ENCODE data around the gene PRKACA. TPM values are rescaled to one million over a fixed set of nuclear protein-coding genes. Genes with fewer than 3 reads are reported as not detected.

PRKACA gene
- total and polyA plus RNA-seq, 2 experiments from 2014 or later = 5.3 to 37.4 TPM

GRCh38 chr19:14127929-14128509 is 10.5 kb upstream of the PRKACA start:
- Histone ChIP-seq H3F3A (ENCODE audit: insufficient read depth) (no peaks in the 10 kb centered on the region), H3K4me2 (ENCODE audit: unreplicated experiment) (no peak overlapping the region), H3K36me3 (ENCODE audit: low read depth) (no peaks in the 10 kb centered on the region), H2AFZ (no peak overlapping the region), H3K9me3 (ENCODE audit: low read depth) (no peaks in the 10 kb centered on the region), H3K9ac (no peak overlapping the region), H4K20me1 (ENCODE audit: insufficient read depth) (no peaks in the 10 kb centered on the region), H3K27me3 (replicated peaks; ENCODE audit: insufficient read depth) (no peaks in the 10 kb centered on the region), H3K4me3 (no peak overlapping the region), H3K79me2 (ENCODE audit: insufficient read depth) (no peaks in the 10 kb centered on the region), H3K4me1 (ENCODE audit: insufficient read depth) (no peaks in the 10 kb centered on the region), H3K27ac (no peak overlapping the region), H3K9me2 (ENCODE audit: insufficient read depth) (no peaks in the 10 kb centered on the region)
- 62 to 65% methylated on average over 4 of the region's 4 CpGs for WGBS, 2 experiments (ENCODE audit: low coverage in 1 of 2, low lambda C conversion rate in 2 of 2, missing lambda C conversion rate in 2 of 2)
- in situ Hi-C loops (cut with MboI) = no loop called here
- TF ChIP-seq EZH2 (IDR thresholded peaks at IDR 0.05; ENCODE audit: insufficient read depth, poor library complexity, severe bottlenecking) (no peak), EZH2phosphoT487 (IDR thresholded peaks at IDR 0.05; ENCODE audit: insufficient read depth, low read depth) (no peak)
- DNase-seq = no peak

- Histone ChIP-seq H3K4me1 (ENCODE audit: insufficient read depth) (no peaks in the 10 kb centered on the region), H3K79me2 (ENCODE audit: insufficient read depth) (no peaks in the 10 kb centered on the region), H3K27me3 (replicated peaks; ENCODE audit: insufficient read depth) (no peaks in the 10 kb centered on the region), H2AFZ (no peak overlapping the region), H3K9me3 (ENCODE audit: low read depth) (no peaks in the 10 kb centered on the region), H3K9ac (no peak overlapping the region), H3K4me2 (ENCODE audit: unreplicated experiment) (no peak overlapping the region), H3K36me3 (ENCODE audit: low read depth) (no peaks in the 10 kb centered on the region), H4K20me1 (ENCODE audit: insufficient read depth) (no peaks in the 10 kb centered on the region), H3F3A (ENCODE audit: insufficient read depth) (no peaks in the 10 kb centered on the region), H3K4me3 (no peak overlapping the region), H3K27ac (no peak overlapping the region), H3K9me2 (ENCODE audit: insufficient read depth) (no peaks in the 10 kb centered on the region)
- no peak for DNase-seq
- in situ Hi-C loops (cut with MboI) = no loop called here
- TF ChIP-seq EZH2 (IDR thresholded peaks at IDR 0.05; ENCODE audit: insufficient read depth, poor library complexity, severe bottlenecking) (no peak), EZH2phosphoT487 (IDR thresholded peaks at IDR 0.05; ENCODE audit: insufficient read depth, low read depth) (no peak)
- 85 to 86% methylated on average over 8 of the region's 8 CpGs for whole genome bisulfite sequencing, 2 experiments (ENCODE audit: low coverage in 1 of 2, low lambda C conversion rate in 2 of 2, missing lambda C conversion rate in 2 of 2)
These were observed 9.6 kb upstream of the PRKACA start for GRCh38 chr19:14127176-14127575.

GRCh38 chr19:14122924-14123323 is 5.4 kb upstream of the PRKACA start:
- TF ChIP-seq EZH2 (IDR thresholded peaks at IDR 0.05; ENCODE audit: insufficient read depth, poor library complexity, severe bottlenecking) (no peak), EZH2phosphoT487 (IDR thresholded peaks at IDR 0.05; ENCODE audit: insufficient read depth, low read depth) (no peak)
- Histone ChIP-seq H3K9me2 (ENCODE audit: insufficient read depth) (no peaks in the 10 kb centered on the region), H3K9me3 (ENCODE audit: low read depth) (no peaks in the 10 kb centered on the region), H4K20me1 (ENCODE audit: insufficient read depth) (no peaks in the 10 kb centered on the region), H3K36me3 (ENCODE audit: low read depth) (no peaks in the 10 kb centered on the region), H2AFZ (no peak overlapping the region), H3F3A (ENCODE audit: insufficient read depth) (peaks cover 12% of the 10 kb centered on the region), H3K79me2 (ENCODE audit: insufficient read depth) (no peaks in the 10 kb centered on the region), H3K9ac (no peak overlapping the region), H3K4me2 (ENCODE audit: unreplicated experiment) (no peak overlapping the region), H3K27me3 (replicated peaks; ENCODE audit: insufficient read depth) (no peaks in the 10 kb centered on the region), H3K4me1 (ENCODE audit: insufficient read depth) (peaks cover 9% of the 10 kb centered on the region), H3K27ac (no peak overlapping the region), H3K4me3 (no peak overlapping the region)
- DNase-seq = no peak
- 90 to 92% methylated on average over 6 of the region's 6 CpGs for WGBS, 2 experiments (ENCODE audit: low coverage in 1 of 2, low lambda C conversion rate in 2 of 2, missing lambda C conversion rate in 2 of 2)
- in situ Hi-C loops (cut with MboI) = no loop called here

- Histone ChIP-seq H3K9me3 (ENCODE audit: low read depth) (no peaks in the 10 kb centered on the region), H3F3A (ENCODE audit: insufficient read depth) (peaks cover 12% of the 10 kb centered on the region), H3K4me1 (ENCODE audit: insufficient read depth) (peaks cover 22% of the 10 kb centered on the region), H4K20me1 (ENCODE audit: insufficient read depth) (no peaks in the 10 kb centered on the region), H3K27me3 (replicated peaks; ENCODE audit: insufficient read depth) (no peaks in the 10 kb centered on the region), H3K79me2 (ENCODE audit: insufficient read depth) (peaks cover 19% of the 10 kb centered on the region), H2AFZ (no peak overlapping the region), H3K36me3 (ENCODE audit: low read depth) (no peaks in the 10 kb centered on the region), H3K4me3 (no peak overlapping the region), H3K9me2 (ENCODE audit: insufficient read depth) (no peaks in the 10 kb centered on the region), H3K4me2 (ENCODE audit: unreplicated experiment) (no peak overlapping the region), H3K27ac (no peak overlapping the region), H3K9ac (no peak overlapping the region)
- no peak for DNase-seq
- in situ Hi-C loops (cut with MboI) = no loop called here
- no peak for TF ChIP-seq EZH2 (IDR thresholded peaks at IDR 0.05; ENCODE audit: insufficient read depth, poor library complexity, severe bottlenecking)
- TF ChIP-seq EZH2phosphoT487 (IDR thresholded peaks at IDR 0.05; ENCODE audit: insufficient read depth, low read depth) = no peak
- WGBS, 2 experiments (ENCODE audit: low coverage in 1 of 2, low lambda C conversion rate in 2 of 2, missing lambda C conversion rate in 2 of 2) = 100% methylated on average over 6 to 7 of the region's 7 CpGs
These were observed 2.9 kb upstream of the PRKACA start for GRCh38 chr19:14120497-14120780.

All from GM23248 (cell line).